Stimulated activated CD8-positive, alpha-beta memory T cell treated with anti-CD3 and anti-CD28 coated beads, Interleukin-4, amount 100 ng/mL, for 4 hours (primary cell): ENCODE results near the gene TNPO3.
"Not testable (repeated sequence)": the region's sequence is repeated elsewhere in the genome, so short reads cannot be mapped to it uniquely, and the experiment has no call there.

Experiments used
- DNase-seq, 2 donors: peaks; one replicate each; pipeline ENCODE4 v3.0.0-alpha.2; 2020; ENCODE audit warnings: low read depth in 2 of 2, low spot score in 1 of 2

The TNPO3 gene

GRCh38 chr7:128924707-128925588 lies 130.0 kb downstream of the TNPO3 start:
- DNase-seq, result no peak

- no peak for DNase-seq
These were observed 131.5 kb downstream of the TNPO3 start for GRCh38 chr7:128923411-128923800.

GRCh38 chr7:128922496-128923410 lies 132.2 kb downstream of the TNPO3 start:
- no peak for DNase-seq

- DNase-seq, result no peak
These were observed 133.0 kb downstream of the TNPO3 start for GRCh38 chr7:128921866-128922440.

GRCh38 chr7:128920913-128921582 lies 133.9 kb downstream of the TNPO3 start:
- no peak for DNase-seq

GRCh38 chr7:128919881-128920799 lies 134.8 kb downstream of the TNPO3 start:
- no peak for DNase-seq

- DNase-seq, result no peak
These were observed 135.7 kb downstream of the TNPO3 start for GRCh38 chr7:128919241-128919640.

- DNase-seq, result no peak
These were observed 136.8 kb downstream of the TNPO3 start for GRCh38 chr7:128918016-128918665.

GRCh38 chr7:128917122-128917521 lies 137.8 kb downstream of the TNPO3 start:
- DNase-seq, result no peak

GRCh38 chr7:128916643-128916915 lies 138.3 kb downstream of the TNPO3 start:
- DNase-seq, result no peak

GRCh38 chr7:128915841-128916642 lies 138.9 kb downstream of the TNPO3 start:
- DNase-seq, result no peak

GRCh38 chr7:128915271-128915819 lies 139.6 kb downstream of the TNPO3 start:
- no peak for DNase-seq

GRCh38 chr7:128914566-128915151 lies 140.3 kb downstream of the TNPO3 start:
- DNase-seq, result no peak

- DNase-seq, result no peak
These were observed 140.9 kb downstream of the TNPO3 start for GRCh38 chr7:128913870-128914565.

GRCh38 chr7:128912709-128913495 lies 142.0 kb downstream of the TNPO3 start:
- not testable (repeated sequence) for DNase-seq

- DNase-seq, result no peak
These were observed 142.6 kb downstream of the TNPO3 start for GRCh38 chr7:128912281-128912680.
